ENCODE results near the gene PARD3B. TPM values are rescaled to one million over a fixed set of nuclear protein-coding genes. Genes with fewer than 3 reads are reported as not detected.

The PARD3B gene
- total and polyA plus RNA-seq, 2 of the 8 experiments (the other 6 are each of a cell fraction or from before 2014, with no cell fraction given): 1.2 to 5.7 TPM

DNA sequence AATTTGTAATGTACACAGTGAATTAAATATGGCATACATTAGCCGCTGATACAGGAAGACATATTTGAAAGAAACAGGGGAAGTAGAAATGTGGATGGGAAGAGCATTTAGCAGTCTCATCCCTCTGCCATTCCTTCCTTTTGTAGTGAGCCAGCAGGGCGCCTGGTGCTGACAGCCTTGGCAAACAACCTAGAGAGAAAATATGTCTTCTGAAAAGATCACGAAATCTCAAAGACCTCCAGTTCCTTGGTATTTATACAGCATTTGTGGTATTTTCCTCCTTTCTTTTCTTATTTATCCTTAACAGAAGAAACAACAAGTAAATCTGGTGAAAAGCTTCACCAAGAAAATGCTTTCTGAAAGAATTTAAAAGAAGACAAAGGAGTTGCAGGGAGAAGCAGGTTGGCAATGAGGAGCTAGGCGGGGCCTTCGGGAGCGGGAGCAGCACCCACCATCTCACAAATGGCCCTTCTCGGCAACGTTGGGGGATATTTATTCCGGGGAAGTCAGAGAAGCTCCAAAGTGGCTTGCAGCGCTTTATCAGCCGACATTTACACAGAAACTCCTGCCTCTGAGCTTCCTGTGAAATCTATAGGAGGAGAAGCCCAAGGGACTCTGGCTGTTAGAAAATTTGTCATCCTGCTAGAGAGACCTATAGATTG, 731.0 kb downstream of the PARD3B start (continued):
- TF ChIP-seq RFX5 (IDR thresholded peaks at IDR 0.05; ENCODE audit: borderline replicate concordance, low read depth, low read length) (no peak), MAFK (IDR thresholded peaks at IDR 0.05; ENCODE audit: low read depth, low read length) (peak; percentile 30; the same call in 1 of the 2 replicates), TCF12 (IDR thresholded peaks at IDR 0.05; ENCODE audit: low read depth, low read length) (no peak)

All from H1 (cell line).